HG02759 (cell line): Measurements from ENCODE around the gene RPP25.

Source experiments
- ATAC-seq: cut with Tn5 transposase; IDR thresholded peaks from one replicate; pipeline ENCODE4 v1.9.1; 2021; ENCODE audit warnings: mild to moderate bottlenecking, moderate library complexity; ENCODE audit not compliant: unreplicated experiment

RPP25 gene

GRCh38 chr15:74956648-74957475, at the start of gene RPP25:
RPP25 (minus strand) TSS chr15:74956772; CDS start chr15:74956583, 189 bp downstream.
- ATAC-seq, result peak; percentile 87

- ATAC-seq, result no peak
Observed at GRCh38 chr15:75002398-75002797, 45.8 kb upstream of the RPP25 start.

GRCh38 chr15:75001310-75001709, 44.7 kb upstream of the RPP25 start:
- ATAC-seq, result no peak

- no peak for ATAC-seq
Observed at GRCh38 chr15:74997543-74997942, 41.0 kb upstream of the RPP25 start.

GRCh38 chr15:74997141-74997540, 40.6 kb upstream of the RPP25 start:
- no peak for ATAC-seq

- no peak for ATAC-seq
Observed at GRCh38 chr15:74995779-74996765, 39.5 kb upstream of the RPP25 start.

- peak; percentile 77 for ATAC-seq
Observed at GRCh38 chr15:74995182-74995778, 38.7 kb upstream of the RPP25 start, which contains the start of gene SCAMP5. SCAMP5 (plus strand) TSS chr15:74995563; CDS start chr15:75011840, 16,277 bp downstream.

GRCh38 chr15:74994685-74995084, 38.1 kb upstream of the RPP25 start:
- ATAC-seq, result no peak

- no peak for ATAC-seq
Observed at GRCh38 chr15:74994236-74994635, 37.7 kb upstream of the RPP25 start.

- ATAC-seq, result no peak
Observed at GRCh38 chr15:74992619-74993018, 36.0 kb upstream of the RPP25 start.

- ATAC-seq, result no peak
Observed at GRCh38 chr15:74989527-74989926, 33.0 kb upstream of the RPP25 start.

GRCh38 chr15:74988007-74988800, 31.6 kb upstream of the RPP25 start:
- ATAC-seq, result no peak

GRCh38 chr15:74983725-74984231, 27.2 kb upstream of the RPP25 start:
- no peak for ATAC-seq

- no peak for ATAC-seq
Observed at GRCh38 chr15:74982183-74982582, 25.6 kb upstream of the RPP25 start.

GRCh38 chr15:74978503-74978902, 21.9 kb upstream of the RPP25 start:
- no peak for ATAC-seq

- no peak for ATAC-seq
Observed at GRCh38 chr15:74978077-74978476, 21.5 kb upstream of the RPP25 start.

GRCh38 chr15:74977599-74977998, 21.0 kb upstream of the RPP25 start:
- ATAC-seq, result no peak

GRCh38 chr15:74976159-74976558, 19.6 kb upstream of the RPP25 start:
- ATAC-seq, result no peak

- ATAC-seq, result no peak
Observed at GRCh38 chr15:74967670-74968069, 11.1 kb upstream of the RPP25 start.

- no peak for ATAC-seq
Observed at GRCh38 chr15:74964794-74965193, 8.2 kb upstream of the RPP25 start.
